Measurements from ENCODE around the gene GRK1. TPM values are rescaled to one million over a fixed set of nuclear protein-coding genes. Genes with fewer than 3 reads are reported as not detected.
A peak's percentile ranks its signal among the peaks of the same experiment; 100 is the strongest.

The GRK1 gene
- total and polyA plus RNA-seq, 10 donors: not detected

DNA sequence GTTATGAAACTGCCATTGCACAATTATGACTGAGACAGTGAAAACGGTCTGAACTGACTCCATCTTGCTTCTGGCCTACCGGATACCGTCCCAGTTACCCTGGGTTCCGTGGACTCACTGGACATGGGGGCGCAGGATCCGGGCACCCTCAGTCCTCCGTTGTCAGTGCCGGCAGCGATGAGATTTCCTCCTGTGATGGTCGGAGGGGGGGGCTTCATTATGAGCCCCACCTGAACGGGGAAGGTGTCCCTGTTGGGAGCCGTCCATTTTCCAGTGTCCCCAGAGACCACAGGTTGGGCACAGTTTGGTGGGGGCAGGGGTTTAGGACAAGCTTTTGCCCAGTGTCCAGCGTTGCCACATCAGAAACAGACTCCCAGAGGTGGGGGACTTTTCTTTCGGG lies 115.5 kb downstream of the GRK1 start:
- Histone ChIP-seq H3K4me1 (no peaks in the 10 kb centered on the region), H3K27ac (no peak overlapping the region), H3K27me3 (replicated peaks in 1 of 7) (peaks cover 0 to 17% (median 0%) of the 10 kb centered on the region in 7 donors), H3K4me3 (no peak overlapping the region), H3K9me3 (no peaks in the 10 kb centered on the region), H3K36me3 (no peaks in the 10 kb centered on the region)
- intact Hi-C loops (cut with DNase I; ENCODE audit: low total_unique reads): no loop called here
- TF ChIP-seq, protein P1, sequence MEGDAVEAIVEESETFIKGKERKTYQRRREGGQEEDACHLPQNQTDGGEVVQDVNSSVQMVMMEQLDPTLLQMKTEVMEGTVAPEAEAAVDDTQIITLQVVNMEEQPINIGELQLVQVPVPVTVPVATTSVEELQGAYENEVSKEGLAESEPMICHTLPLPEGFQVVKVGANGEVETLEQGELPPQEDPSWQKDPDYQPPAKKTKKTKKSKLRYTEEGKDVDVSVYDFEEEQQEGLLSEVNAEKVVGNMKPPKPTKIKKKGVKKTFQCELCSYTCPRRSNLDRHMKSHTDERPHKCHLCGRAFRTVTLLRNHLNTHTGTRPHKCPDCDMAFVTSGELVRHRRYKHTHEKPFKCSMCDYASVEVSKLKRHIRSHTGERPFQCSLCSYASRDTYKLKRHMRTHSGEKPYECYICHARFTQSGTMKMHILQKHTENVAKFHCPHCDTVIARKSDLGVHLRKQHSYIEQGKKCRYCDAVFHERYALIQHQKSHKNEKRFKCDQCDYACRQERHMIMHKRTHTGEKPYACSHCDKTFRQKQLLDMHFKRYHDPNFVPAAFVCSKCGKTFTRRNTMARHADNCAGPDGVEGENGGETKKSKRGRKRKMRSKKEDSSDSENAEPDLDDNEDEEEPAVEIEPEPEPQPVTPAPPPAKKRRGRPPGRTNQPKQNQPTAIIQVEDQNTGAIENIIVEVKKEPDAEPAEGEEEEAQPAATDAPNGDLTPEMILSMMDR (IDR thresholded peaks at IDR 0.05 in 8 of 11, conservative IDR thresholded peaks at IDR 0.05 in 3 of 11): no peak
- TF ChIP-seq POLR2A (IDR thresholded peaks at IDR 0.05) (no peak), POLR2AphosphoS5 (IDR thresholded peaks at IDR 0.05) (no peak)
- 74 to 85% (median 79%) methylated on average over 12 to 14 of the region's 14 CpGs for WGBS, 5 donors
- peak; percentile 18 for DNase-seq

DNA sequence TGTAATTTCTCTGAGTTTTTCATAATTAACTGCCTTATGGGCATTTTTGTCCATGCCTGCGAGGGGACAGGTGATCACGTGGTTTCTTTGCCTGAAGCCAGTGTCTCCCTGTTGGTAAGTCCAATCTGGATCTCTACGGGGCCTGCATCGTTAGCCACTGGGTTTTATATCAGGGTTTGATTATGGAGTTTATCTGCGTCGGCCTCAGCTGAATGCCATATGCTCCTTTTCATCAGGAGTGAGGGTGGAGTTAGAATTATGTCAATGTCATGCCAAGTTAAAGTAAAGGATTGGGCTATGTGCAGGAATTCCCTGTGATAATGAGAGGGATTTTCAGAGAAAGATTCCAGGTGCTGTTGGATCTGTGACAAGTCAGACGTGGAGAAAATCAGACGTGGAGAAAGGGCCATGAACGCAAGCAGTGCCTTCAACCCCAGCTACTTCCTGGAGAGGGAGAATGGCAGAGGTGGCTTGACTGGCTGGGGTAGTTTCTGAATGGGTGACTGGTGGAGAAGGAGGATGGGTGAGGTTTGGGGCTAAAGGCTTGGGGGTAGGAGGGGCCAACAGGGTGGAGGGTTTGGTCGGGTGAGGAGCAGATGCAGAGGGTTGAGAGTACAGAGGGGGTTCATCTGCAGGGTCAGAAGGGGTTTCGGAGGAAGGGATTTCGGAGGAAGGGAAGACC lies 116.3 kb downstream of the GRK1 start:
- TF ChIP-seq POLR2A (IDR thresholded peaks at IDR 0.05) (no peak), POLR2AphosphoS5 (IDR thresholded peaks at IDR 0.05) (no peak)
- TF ChIP-seq, protein P1 (IDR thresholded peaks at IDR 0.05 in 8 of 11, conservative IDR thresholded peaks at IDR 0.05 in 3 of 11): no peak
- Histone ChIP-seq H3K36me3 (no peaks in the 10 kb centered on the region), H3K27me3 (replicated peaks in 1 of 7) (peaks cover 0 to 9% (median 0%) of the 10 kb centered on the region in 7 donors), H3K4me3 (no peak overlapping the region), H3K4me1 (no peaks in the 10 kb centered on the region), H3K9me3 (no peaks in the 10 kb centered on the region), H3K27ac (no peak overlapping the region)
- intact Hi-C loops (cut with DNase I; ENCODE audit: low total_unique reads): no loop called here
- DNase-seq: peak; percentile 14
- WGBS, 5 donors: 80 to 89% (median 82%) methylated on average over 12 of the region's 12 CpGs

DNA sequence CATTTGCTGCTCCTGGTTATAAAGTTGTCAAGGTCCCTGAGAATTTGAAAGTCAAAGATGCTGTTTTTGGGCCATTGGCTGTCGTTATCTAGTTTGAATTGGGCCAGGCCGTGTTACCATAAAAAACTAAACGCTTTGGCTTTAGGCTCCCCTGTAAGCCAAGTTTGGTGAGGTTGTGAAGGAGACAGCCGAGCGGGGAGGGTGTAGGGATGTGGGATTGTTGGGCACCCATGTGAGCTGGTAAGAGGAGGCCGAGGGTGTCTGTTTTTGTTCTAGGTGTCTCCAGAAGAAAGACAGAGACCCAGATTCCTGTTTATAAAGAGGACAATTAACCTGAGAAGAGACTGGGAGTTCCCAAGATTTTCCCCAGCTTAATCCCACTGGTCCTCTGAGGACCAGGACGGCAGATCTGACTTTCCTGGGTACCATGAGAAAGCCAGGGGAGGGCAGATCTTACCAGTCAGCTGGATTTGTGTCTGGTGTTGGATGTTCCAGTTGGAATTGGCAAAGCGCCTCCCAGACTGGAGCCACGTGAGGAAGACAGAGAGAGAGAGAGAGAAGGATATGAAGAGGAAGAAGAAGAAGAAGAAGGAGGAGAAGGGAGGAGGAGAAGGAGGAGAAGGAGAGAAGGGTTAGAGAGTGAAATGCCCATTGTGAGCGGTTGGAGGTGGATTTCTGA lies 117.1 kb downstream of the GRK1 start:
- Histone ChIP-seq H3K4me1 (no peaks in the 10 kb centered on the region), H3K27me3 (replicated peaks in 1 of 7) (peaks cover 0 to 6% (median 0%) of the 10 kb centered on the region in 7 donors), H3K9me3 (no peaks in the 10 kb centered on the region), H3K4me3 (no peak overlapping the region), H3K27ac (no peak overlapping the region), H3K36me3 (no peaks in the 10 kb centered on the region)
- peak; percentile 18 for DNase-seq
- 74 to 86% (median 80%) methylated on average over 10 of the region's 10 CpGs for WGBS, 5 donors
- intact Hi-C loops (cut with DNase I; ENCODE audit: low total_unique reads): no loop called here
- TF ChIP-seq, protein P1 (IDR thresholded peaks at IDR 0.05 in 8 of 11, conservative IDR thresholded peaks at IDR 0.05 in 3 of 11): no peak

- H3K4me3 ChIP-seq: no peak overlapping the region
- no peaks in the 10 kb centered on the region for H3K9me3 ChIP-seq
- intact Hi-C loops (cut with DNase I; ENCODE audit: low total_unique reads): no loop called here
- no peaks in the 10 kb centered on the region for H3K4me1 ChIP-seq
- H3K27me3 ChIP-seq (replicated peaks in 1 of 7): peaks cover 0 to 6% (median 0%) of the 10 kb centered on the region in 7 donors
- no peak overlapping the region for H3K27ac ChIP-seq
- peak; percentile 19 for DNase-seq
- no peaks in the 10 kb centered on the region for H3K36me3 ChIP-seq
- no peak for TF ChIP-seq POLR2A (IDR thresholded peaks at IDR 0.05)
- TF ChIP-seq POLR2AphosphoS5 (IDR thresholded peaks at IDR 0.05): no peak
- TF ChIP-seq, protein P1 (IDR thresholded peaks at IDR 0.05 in 8 of 11, conservative IDR thresholded peaks at IDR 0.05 in 3 of 11): no peak
- WGBS, 5 donors: 68 to 86% (median 80%) methylated on average over 4 to 5 of the region's 5 CpGs
Measured at GRCh38 chr13:113784645-113785024, 117.6 kb downstream of the GRK1 start.
